Measurements from ENCODE around the gene APOBEC3H. TPM values are rescaled to one million over a fixed set of nuclear protein-coding genes. Genes with fewer than 3 reads are reported as not detected.
"Not testable (repeated sequence)": the region's sequence is repeated elsewhere in the genome, so short reads cannot be mapped to it uniquely, and the experiment has no call there.

APOBEC3H gene
- total RNA-seq, 1 experiment from 2014 or later, result 1.2 TPM

- H3K4me3 Mint-ChIP-seq (ENCODE audit: unreplicated experiment); DNase-seq (ENCODE audit: unreplicated experiment); H3K9me3 Mint-ChIP-seq (ENCODE audit: unreplicated experiment); H3K4me1 Mint-ChIP-seq (ENCODE audit: insufficient read depth, unreplicated experiment); H3K27me3 Mint-ChIP-seq (ENCODE audit: insufficient read depth, unreplicated experiment); H3K36me3 Mint-ChIP-seq (ENCODE audit: insufficient read depth, unreplicated experiment); intact Hi-C loops (cut with micrococcal nuclease); CTCF ChIA-PET; H3K27ac Mint-ChIP-seq (ENCODE audit: low read depth, unreplicated experiment); POLR2A ChIA-PET; BruUV-seq (replicated peaks): not testable (repeated sequence)
These were observed 19.8 kb upstream of the APOBEC3H start, which contains the start of gene APOBEC3G for GRCh38 chr22:39077026-39077840. TSS of gene APOBEC3G (plus strand) at chr22:39077275. CDS start at chr22:39077362, 87 bp downstream.

GRCh38 chr22:39077912-39078311 is 19.1 kb upstream of the APOBEC3H start:
- intact Hi-C loops (cut with micrococcal nuclease); H3K4me3 Mint-ChIP-seq (ENCODE audit: unreplicated experiment); H3K27ac Mint-ChIP-seq (ENCODE audit: low read depth, unreplicated experiment); H3K36me3 Mint-ChIP-seq (ENCODE audit: insufficient read depth, unreplicated experiment); DNase-seq (ENCODE audit: unreplicated experiment); H3K27me3 Mint-ChIP-seq (ENCODE audit: insufficient read depth, unreplicated experiment); H3K9me3 Mint-ChIP-seq (ENCODE audit: unreplicated experiment); H3K4me1 Mint-ChIP-seq (ENCODE audit: insufficient read depth, unreplicated experiment); BruUV-seq (replicated peaks); POLR2A ChIA-PET: not testable (repeated sequence)
- CTCF ChIA-PET, result interaction anchor here (0.6 kb wide), 1 partner anchor 65 kb away, joined by 3 read pairs; no protein-coding TSS in a partner anchor

DNA sequence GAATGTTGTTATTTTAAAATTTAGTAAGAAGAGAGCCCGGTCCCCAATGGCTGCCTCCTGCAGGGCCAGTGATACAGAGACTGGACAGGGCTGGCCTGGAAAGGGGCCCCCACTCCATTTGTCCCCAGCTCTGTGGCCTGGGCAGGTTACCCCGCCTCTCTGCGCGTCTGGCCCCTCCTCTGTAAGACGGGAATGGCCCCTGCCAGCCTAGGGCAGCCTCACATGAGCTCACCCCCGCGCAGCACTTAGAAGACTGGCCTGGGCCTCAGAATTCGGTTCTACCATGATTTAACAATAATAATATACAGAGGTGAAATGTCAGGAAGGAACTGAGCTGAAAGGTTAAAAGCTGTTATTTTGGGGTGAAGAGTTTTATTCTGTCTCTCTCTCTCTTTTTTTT is 18.7 kb upstream of the APOBEC3H start:
- no peaks in the 10 kb centered on the region for H3K36me3 Mint-ChIP-seq (ENCODE audit: insufficient read depth, unreplicated experiment)
- no TSS peak for BruUV-seq (replicated peaks)
- TF ChIP-seq, protein P1, sequence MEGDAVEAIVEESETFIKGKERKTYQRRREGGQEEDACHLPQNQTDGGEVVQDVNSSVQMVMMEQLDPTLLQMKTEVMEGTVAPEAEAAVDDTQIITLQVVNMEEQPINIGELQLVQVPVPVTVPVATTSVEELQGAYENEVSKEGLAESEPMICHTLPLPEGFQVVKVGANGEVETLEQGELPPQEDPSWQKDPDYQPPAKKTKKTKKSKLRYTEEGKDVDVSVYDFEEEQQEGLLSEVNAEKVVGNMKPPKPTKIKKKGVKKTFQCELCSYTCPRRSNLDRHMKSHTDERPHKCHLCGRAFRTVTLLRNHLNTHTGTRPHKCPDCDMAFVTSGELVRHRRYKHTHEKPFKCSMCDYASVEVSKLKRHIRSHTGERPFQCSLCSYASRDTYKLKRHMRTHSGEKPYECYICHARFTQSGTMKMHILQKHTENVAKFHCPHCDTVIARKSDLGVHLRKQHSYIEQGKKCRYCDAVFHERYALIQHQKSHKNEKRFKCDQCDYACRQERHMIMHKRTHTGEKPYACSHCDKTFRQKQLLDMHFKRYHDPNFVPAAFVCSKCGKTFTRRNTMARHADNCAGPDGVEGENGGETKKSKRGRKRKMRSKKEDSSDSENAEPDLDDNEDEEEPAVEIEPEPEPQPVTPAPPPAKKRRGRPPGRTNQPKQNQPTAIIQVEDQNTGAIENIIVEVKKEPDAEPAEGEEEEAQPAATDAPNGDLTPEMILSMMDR (IDR thresholded peaks at IDR 0.05; ENCODE audit: unreplicated experiment), result no peak
- no peak overlapping the region for H3K27ac Mint-ChIP-seq (ENCODE audit: low read depth, unreplicated experiment)
- H3K9me3 Mint-ChIP-seq (ENCODE audit: unreplicated experiment), result no peaks in the 10 kb centered on the region
- no peaks in the 10 kb centered on the region for H3K27me3 Mint-ChIP-seq (ENCODE audit: insufficient read depth, unreplicated experiment)
- intact Hi-C loops (cut with micrococcal nuclease), result no loop called here
- CTCF ChIA-PET, result interaction anchor here (0.6 kb wide), 1 partner anchor 65 kb away, joined by 3 read pairs; no protein-coding TSS in a partner anchor
- DNase-seq (ENCODE audit: unreplicated experiment), result no peak
- POLR2A ChIA-PET, result no interaction called here
- H3K4me3 Mint-ChIP-seq (ENCODE audit: unreplicated experiment), result no peak overlapping the region
- no peaks in the 10 kb centered on the region for H3K4me1 Mint-ChIP-seq (ENCODE audit: insufficient read depth, unreplicated experiment)

- DNase-seq (ENCODE audit: unreplicated experiment); POLR2A ChIA-PET; H3K4me3 Mint-ChIP-seq (ENCODE audit: unreplicated experiment); intact Hi-C loops (cut with micrococcal nuclease); H3K9me3 Mint-ChIP-seq (ENCODE audit: unreplicated experiment); H3K27me3 Mint-ChIP-seq (ENCODE audit: insufficient read depth, unreplicated experiment); H3K36me3 Mint-ChIP-seq (ENCODE audit: insufficient read depth, unreplicated experiment); CTCF ChIA-PET; BruUV-seq (replicated peaks); H3K27ac Mint-ChIP-seq (ENCODE audit: low read depth, unreplicated experiment); H3K4me1 Mint-ChIP-seq (ENCODE audit: insufficient read depth, unreplicated experiment): not testable (repeated sequence)
These were observed 17.9 kb upstream of the APOBEC3H start for GRCh38 chr22:39079054-39079637.

DNA sequence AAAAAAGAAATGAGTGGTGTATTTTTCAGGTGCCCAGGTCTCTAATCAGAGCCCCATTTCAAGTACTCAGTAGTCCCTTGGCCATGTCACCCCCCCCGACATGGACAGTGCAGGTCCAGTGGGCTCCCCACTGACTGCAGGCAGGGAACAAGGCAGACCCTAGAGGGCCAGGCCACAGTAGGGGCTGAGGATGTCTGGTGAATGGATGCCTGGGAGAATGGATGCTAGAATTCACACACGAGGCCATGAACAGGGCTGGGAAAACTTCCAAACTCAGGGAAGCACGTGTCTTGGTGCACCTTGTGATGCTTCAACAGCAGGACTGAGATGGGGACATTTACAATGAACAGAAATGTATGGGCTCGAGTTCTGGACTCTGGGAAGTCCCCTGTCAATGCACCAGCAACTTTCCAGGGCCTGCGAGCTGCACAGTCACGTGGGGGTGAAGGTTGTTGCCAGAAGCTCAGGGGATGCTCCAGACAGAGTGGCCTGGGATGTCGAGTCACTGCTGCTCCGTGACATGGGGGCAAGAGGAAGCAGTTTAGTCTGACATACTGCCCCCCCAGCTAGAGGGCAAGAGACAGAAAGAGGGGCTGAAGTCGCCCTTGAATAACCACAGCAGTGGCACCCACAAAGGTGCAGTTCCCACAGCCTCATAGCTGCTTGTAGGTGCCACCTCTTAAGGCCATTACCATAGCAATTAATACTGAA is 16.8 kb upstream of the APOBEC3H start:
- Mint-ChIP-seq H3K27me3 (ENCODE audit: insufficient read depth, unreplicated experiment) (no peaks in the 10 kb centered on the region), H3K36me3 (ENCODE audit: insufficient read depth, unreplicated experiment) (no peaks in the 10 kb centered on the region), H3K4me3 (ENCODE audit: unreplicated experiment) (no peak overlapping the region), H3K9me3 (ENCODE audit: unreplicated experiment) (no peaks in the 10 kb centered on the region), H3K27ac (ENCODE audit: low read depth, unreplicated experiment) (no peak overlapping the region), H3K4me1 (ENCODE audit: insufficient read depth, unreplicated experiment) (no peaks in the 10 kb centered on the region)
- no peak for DNase-seq (ENCODE audit: unreplicated experiment)
- no TSS peak for BruUV-seq (replicated peaks)
- ChIA-PET CTCF (no interaction called here), POLR2A (no interaction called here)
- TF ChIP-seq, protein P1 (IDR thresholded peaks at IDR 0.05; ENCODE audit: unreplicated experiment), result no peak
- intact Hi-C loops (cut with micrococcal nuclease), result no loop called here
